ENCODE data around the gene TBC1D24. TPM values are rescaled to one million over a fixed set of nuclear protein-coding genes. Genes with fewer than 3 reads are reported as not detected.

TBC1D24 gene
- total RNA-seq, 1 experiment from 2014 or later: 24.6 TPM

DNA sequence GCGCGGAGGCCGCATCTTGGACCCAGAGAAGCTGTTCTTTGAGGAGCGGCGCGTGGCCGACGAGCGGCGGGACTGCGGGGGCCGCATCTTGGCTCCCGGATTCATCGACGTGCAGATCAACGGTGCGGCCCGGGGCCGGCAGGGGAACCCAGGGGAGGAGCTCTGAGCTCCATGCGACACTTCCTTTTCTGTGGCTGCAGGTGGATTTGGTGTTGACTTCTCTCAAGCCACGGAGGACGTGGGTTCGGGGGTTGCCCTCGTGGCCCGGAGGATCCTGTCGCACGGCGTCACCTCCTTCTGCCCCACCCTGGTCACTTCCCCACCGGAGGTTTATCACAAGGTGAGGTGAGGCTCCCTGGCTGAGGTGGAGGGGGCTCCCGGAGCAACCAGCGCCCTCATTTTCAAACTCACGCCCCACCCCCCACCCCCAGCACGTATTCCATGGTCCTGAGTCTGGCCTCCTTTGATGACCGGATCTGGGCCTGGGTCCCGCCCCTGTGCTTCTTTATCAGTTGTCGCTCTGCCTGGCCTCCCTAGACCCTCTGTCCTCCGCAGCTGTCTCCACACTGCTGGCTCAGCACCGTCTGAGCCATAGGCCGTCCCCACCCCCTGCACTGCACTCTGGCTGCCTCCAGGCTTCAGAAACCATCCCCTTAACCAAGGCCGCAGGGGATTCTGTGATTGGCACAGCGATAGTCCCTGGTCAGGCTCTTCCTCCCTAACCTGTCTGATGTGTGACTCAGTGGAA, 46.0 kb downstream of the TBC1D24 start:
- Histone ChIP-seq H3K9ac (ENCODE audit: low read length) (peak overlapping the region; percentile 94), H3K27me3 (ENCODE audit: insufficient read depth, low read length) (no peaks in the 10 kb centered on the region), H3K4me1 (ENCODE audit: control insufficient read depth in 1 of 2, insufficient read depth in 2 of 2, low read length in 2 of 2) (peaks cover 11 to 36% of the 10 kb centered on the region in 2 experiments), H3K36me3 (ENCODE audit: control insufficient read depth in 1 of 2, insufficient read depth in 2 of 2, low read length in 2 of 2) (peaks cover 9 to 20% of the 10 kb centered on the region in 2 experiments; a peak in 2 of 4 replicates), H3K9me3 (ENCODE audit: control insufficient read depth in 1 of 2, insufficient read depth in 1 of 2, low read depth in 1 of 2, low read length in 2 of 2) (no peaks in the 10 kb centered on the region), H3K79me2 (ENCODE audit: insufficient read depth, low read length) (peaks cover 67% of the 10 kb centered on the region), H4K20me1 (ENCODE audit: insufficient read depth) (peaks cover 5% of the 10 kb centered on the region; the same call in 1 of the 2 replicates), H3K4me3 (replicated peaks in 1 of 2; ENCODE audit: low read depth in 1 of 2, low read length in 2 of 2) (peak overlapping the region; percentile 77 to 89), H3K4me2 (ENCODE audit: low read length) (peak overlapping the region; percentile 99), H3K27ac (ENCODE audit: low read depth, low read length) (peak overlapping the region; percentile 57), H2AFZ (ENCODE audit: low read depth, low read length, poor library complexity, severe bottlenecking) (no peak overlapping the region), H3K9me2 (ENCODE audit: insufficient read depth) (no peaks in the 10 kb centered on the region)
- CTCF ChIA-PET: no interaction called here
- TF ChIP-seq, protein P1, sequence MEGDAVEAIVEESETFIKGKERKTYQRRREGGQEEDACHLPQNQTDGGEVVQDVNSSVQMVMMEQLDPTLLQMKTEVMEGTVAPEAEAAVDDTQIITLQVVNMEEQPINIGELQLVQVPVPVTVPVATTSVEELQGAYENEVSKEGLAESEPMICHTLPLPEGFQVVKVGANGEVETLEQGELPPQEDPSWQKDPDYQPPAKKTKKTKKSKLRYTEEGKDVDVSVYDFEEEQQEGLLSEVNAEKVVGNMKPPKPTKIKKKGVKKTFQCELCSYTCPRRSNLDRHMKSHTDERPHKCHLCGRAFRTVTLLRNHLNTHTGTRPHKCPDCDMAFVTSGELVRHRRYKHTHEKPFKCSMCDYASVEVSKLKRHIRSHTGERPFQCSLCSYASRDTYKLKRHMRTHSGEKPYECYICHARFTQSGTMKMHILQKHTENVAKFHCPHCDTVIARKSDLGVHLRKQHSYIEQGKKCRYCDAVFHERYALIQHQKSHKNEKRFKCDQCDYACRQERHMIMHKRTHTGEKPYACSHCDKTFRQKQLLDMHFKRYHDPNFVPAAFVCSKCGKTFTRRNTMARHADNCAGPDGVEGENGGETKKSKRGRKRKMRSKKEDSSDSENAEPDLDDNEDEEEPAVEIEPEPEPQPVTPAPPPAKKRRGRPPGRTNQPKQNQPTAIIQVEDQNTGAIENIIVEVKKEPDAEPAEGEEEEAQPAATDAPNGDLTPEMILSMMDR (IDR thresholded peaks at IDR 0.05 in 2 of 3, conservative IDR thresholded peaks at IDR 0.05 in 1 of 3; ENCODE audit: borderline replicate concordance in 1 of 3, insufficient read depth in 1 of 3, low read depth in 2 of 3, low read length in 2 of 3): 0 out of 6 replicates have a peak, but pooled peaks of 1 of the 3 experiments have one; percentile 8
- TF ChIP-seq SIN3A (IDR thresholded peaks at IDR 0.05; ENCODE audit: low read depth): no peak
- intact Hi-C loops (cut with micrococcal nuclease): no loop called here
- BruUV-seq (replicated peaks): no TSS peak
- RAD21 ChIA-PET (ENCODE audit: low non-redundant PET in 1 of 2, low total read pairs in 2 of 2, uncharacterized antibody in 2 of 2, unreplicated experiment in 2 of 2): no interaction called here
- ATAC-seq: peak; percentile 71
- DNase-seq (ENCODE audit: low read depth, low spot score): no peak
- POLR2A ChIA-PET: interaction anchor here (1.1 to 1.8 kb wide), 2 partner anchors 12 to 252 kb away, joined by 3 to 6 read pairs; no protein-coding TSS in a partner anchor

DNA sequence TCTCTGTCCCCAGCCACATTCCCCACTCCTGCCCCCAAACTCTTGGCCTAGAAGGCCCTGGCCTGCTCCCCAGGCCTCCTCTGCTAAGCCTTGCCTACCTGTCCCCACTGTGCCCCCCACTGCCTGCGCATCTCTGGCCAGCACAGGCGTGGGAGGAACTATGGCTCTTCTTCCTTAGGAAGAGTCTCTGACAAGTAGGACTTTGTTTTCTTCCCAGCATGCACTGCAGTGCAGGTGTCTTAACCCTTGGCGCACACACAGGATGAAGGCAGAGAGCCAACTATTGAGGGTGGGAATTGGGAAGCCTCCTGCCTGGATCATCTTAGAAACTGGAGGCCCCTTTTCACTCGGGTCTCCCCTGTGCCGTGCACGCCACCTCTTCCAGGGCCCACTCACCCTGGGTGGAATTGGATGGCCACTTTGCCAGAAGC, 48.9 kb downstream of the TBC1D24 start:
- intact Hi-C loops (cut with micrococcal nuclease): no loop called here
- RAD21 ChIA-PET (ENCODE audit: low non-redundant PET in 1 of 2, low total read pairs in 2 of 2, uncharacterized antibody in 2 of 2, unreplicated experiment in 2 of 2): no interaction called here
- Histone ChIP-seq H3K27ac (ENCODE audit: low read depth, low read length) (no peak overlapping the region), H3K9me2 (ENCODE audit: insufficient read depth) (no peaks in the 10 kb centered on the region), H3K9ac (ENCODE audit: low read length) (no peak overlapping the region), H3K27me3 (ENCODE audit: insufficient read depth, low read length) (no peaks in the 10 kb centered on the region), H4K20me1 (ENCODE audit: insufficient read depth) (no peaks in the 10 kb centered on the region), H3K4me2 (ENCODE audit: low read length) (no peak overlapping the region), H3K9me3 (ENCODE audit: control insufficient read depth in 1 of 2, insufficient read depth in 1 of 2, low read depth in 1 of 2, low read length in 2 of 2) (no peaks in the 10 kb centered on the region), H3K79me2 (ENCODE audit: insufficient read depth, low read length) (peaks cover 43% of the 10 kb centered on the region), H3K4me1 (ENCODE audit: control insufficient read depth in 1 of 2, insufficient read depth in 2 of 2, low read length in 2 of 2) (peaks cover 6 to 21% of the 10 kb centered on the region in 2 experiments), H3K4me3 (replicated peaks in 1 of 2; ENCODE audit: low read depth in 1 of 2, low read length in 2 of 2) (no peak overlapping the region), H3K36me3 (ENCODE audit: control insufficient read depth in 1 of 2, insufficient read depth in 2 of 2, low read length in 2 of 2) (peaks cover 12 to 27% of the 10 kb centered on the region in 2 experiments; a peak in 3 of 4 replicates), H2AFZ (ENCODE audit: low read depth, low read length, poor library complexity, severe bottlenecking) (no peak overlapping the region)
- no peak for ATAC-seq
- no peak for DNase-seq (ENCODE audit: low read depth, low spot score)
- no TSS peak for BruUV-seq (replicated peaks)
- POLR2A ChIA-PET: no interaction called here
- CTCF ChIA-PET: no interaction called here
- TF ChIP-seq, protein P1 (IDR thresholded peaks at IDR 0.05 in 2 of 3, conservative IDR thresholded peaks at IDR 0.05 in 1 of 3; ENCODE audit: borderline replicate concordance in 1 of 3, insufficient read depth in 1 of 3, low read depth in 2 of 3, low read length in 2 of 3): no peak
- no peak for TF ChIP-seq POLR2A (IDR thresholded peaks at IDR 0.05; ENCODE audit: borderline replicate concordance, extremely low read depth, insufficient read depth, insufficient read length)
- no peak for TF ChIP-seq SIN3A (IDR thresholded peaks at IDR 0.05; ENCODE audit: low read depth)
- TF ChIP-seq, protein P2, sequence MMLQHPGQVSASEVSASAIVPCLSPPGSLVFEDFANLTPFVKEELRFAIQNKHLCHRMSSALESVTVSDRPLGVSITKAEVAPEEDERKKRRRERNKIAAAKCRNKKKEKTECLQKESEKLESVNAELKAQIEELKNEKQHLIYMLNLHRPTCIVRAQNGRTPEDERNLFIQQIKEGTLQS (IDR thresholded peaks at IDR 0.05): no peak
- no peak for TF ChIP-seq SRF (IDR thresholded peaks at IDR 0.05; ENCODE audit: low read depth)
- TF ChIP-seq JUND (IDR thresholded peaks at IDR 0.05): no peak
- TF ChIP-seq CBX3 (IDR thresholded peaks at IDR 0.05; ENCODE audit: low read depth): no peak
- TF ChIP-seq YY1 (IDR thresholded peaks at IDR 0.05; ENCODE audit: extremely low read depth, insufficient replicate concordance, low read depth, low read length): no peak
- no peak for TF ChIP-seq EZH2phosphoT487 (IDR thresholded peaks at IDR 0.05; ENCODE audit: borderline replicate concordance)
- TF ChIP-seq EZH2 (IDR thresholded peaks at IDR 0.05): no peak
- TF ChIP-seq, protein P3, sequence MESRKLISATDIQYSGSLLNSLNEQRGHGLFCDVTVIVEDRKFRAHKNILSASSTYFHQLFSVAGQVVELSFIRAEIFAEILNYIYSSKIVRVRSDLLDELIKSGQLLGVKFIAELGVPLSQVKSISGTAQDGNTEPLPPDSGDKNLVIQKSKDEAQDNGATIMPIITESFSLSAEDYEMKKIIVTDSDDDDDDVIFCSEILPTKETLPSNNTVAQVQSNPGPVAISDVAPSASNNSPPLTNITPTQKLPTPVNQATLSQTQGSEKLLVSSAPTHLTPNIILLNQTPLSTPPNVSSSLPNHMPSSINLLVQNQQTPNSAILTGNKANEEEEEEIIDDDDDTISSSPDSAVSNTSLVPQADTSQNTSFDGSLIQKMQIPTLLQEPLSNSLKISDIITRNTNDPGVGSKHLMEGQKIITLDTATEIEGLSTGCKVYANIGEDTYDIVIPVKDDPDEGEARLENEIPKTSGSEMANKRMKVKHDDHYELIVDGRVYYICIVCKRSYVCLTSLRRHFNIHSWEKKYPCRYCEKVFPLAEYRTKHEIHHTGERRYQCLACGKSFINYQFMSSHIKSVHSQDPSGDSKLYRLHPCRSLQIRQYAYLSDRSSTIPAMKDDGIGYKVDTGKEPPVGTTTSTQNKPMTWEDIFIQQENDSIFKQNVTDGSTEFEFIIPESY (IDR thresholded peaks at IDR 0.05; ENCODE audit: extremely low read depth, insufficient replicate concordance, low read length): no peak
